ENCODE measurements around the gene LILRA5.
"Not testable (repeated sequence)": the region's sequence is repeated elsewhere in the genome, so short reads cannot be mapped to it uniquely, and the experiment has no call there.

The LILRA5 gene

GRCh38 chr19:54312436-54313377 is at the start of gene LILRA5:
LILRA5 (minus strand) TSS chr19:54313166; CDS start chr19:54313019, 147 bp downstream.
- no peak for DNase-seq

GRCh38 chr19:54361680-54362422 is 48.9 kb upstream of the LILRA5 start:
- DNase-seq = not testable (repeated sequence)

DNA sequence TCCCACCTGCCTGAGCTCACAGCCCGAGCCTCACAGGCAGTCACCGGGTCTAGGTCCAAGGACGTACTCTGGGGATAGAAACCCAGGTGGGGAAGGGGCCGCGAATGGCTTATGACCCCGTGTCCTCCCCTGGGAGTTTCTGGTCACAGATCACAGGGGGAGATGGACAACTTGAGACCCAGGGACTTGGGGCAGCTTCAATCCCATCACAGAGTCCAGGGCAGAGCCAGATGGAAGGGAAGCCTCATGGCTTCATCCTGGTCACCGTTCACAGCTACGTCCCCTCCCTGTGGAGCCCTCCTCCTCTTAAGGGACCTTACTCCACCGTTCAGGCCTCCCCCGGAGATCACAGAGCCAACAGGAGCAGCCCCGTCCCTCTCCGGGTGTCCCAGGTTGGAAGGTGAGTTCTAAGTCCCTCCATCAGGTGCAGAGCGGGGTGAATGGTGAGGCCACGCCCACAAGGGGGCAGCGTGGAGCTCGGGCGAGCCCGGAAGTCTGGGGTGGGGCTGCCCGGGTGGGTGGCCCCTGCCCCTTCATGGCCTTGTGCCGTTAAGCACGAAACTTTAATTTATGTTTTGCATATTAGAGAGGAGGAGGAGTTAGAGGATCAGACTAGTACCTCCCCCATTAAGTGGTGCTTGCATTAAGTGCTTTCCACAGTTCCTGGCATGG is 46.3 kb upstream of the LILRA5 start:
- peak; percentile 81 to 82 for DNase-seq

- DNase-seq = no peak
Measured at GRCh38 chr19:54357381-54357780, 44.4 kb upstream of the LILRA5 start.

DNA sequence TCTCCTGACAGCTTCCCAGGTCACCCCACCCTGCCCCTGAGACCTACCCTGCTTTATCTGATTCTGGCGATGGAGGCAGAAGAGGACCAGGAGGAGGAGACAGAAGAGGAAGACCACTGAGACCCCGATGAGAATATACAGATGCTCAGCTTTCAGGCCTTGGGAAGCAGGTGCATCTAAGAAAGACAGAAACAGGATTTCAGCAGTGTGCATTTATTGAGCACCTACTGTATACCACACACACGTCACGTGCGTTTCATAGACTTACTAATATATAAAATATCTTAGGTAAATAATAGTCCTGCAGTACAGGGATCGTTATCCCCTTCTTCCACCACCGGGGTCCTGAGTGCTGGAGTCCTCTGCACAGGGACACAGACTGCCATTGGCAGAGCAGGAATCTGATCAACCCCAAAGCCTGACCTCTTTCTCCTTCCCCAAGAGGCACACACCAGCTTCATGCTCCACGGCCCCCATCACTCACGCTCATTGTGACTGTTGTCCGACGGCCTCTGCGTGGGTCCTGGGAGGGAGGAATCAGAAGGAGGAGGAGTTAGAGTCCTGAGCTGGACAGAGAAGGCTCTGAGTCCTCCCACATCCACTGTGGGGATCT is 43.6 kb upstream of the LILRA5 start:
- no peak for DNase-seq

DNA sequence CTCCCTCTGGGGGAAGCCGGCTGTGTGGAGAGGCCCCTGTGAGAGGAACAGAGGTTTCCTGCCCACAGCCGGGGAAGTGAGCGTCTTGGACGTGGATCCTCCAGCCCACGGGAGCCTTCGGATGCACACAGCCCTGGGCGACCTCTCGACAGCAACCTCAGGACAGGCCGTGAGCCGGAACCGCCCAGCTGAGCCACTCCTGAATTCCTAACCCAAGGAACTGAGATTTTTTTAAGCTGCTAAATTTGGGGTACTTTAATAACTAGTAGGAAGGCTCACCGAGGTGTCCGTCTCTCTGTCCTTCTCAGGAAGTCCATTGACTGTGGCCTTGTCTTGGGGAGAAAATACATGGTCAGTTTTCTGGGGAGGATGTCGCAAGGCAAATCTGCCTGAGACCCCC is 42.7 kb upstream of the LILRA5 start:
- DNase-seq = no peak

GRCh38 chr19:54354761-54355160 is 41.8 kb upstream of the LILRA5 start:
- DNase-seq = no peak

DNA sequence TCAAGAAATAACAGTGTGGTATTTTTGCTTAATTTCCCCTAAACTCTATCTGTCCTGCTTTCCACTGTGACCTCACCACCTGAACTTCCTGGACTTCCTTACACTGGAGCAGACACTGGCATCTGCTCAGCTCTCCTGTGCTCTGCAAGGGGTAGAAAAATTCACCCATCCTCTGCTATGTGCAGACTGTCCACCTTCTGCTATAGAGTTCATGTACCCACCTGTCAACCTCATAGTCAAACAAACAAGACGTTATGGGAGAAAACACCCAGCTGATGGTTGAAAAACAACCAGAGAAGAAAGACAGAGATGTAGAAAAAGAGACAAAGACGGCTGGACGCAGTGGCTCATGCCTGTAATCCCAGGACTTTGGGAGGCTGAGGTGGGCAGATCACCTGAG is 39.6 kb upstream of the LILRA5 start:
- DNase-seq = no peak

DNA sequence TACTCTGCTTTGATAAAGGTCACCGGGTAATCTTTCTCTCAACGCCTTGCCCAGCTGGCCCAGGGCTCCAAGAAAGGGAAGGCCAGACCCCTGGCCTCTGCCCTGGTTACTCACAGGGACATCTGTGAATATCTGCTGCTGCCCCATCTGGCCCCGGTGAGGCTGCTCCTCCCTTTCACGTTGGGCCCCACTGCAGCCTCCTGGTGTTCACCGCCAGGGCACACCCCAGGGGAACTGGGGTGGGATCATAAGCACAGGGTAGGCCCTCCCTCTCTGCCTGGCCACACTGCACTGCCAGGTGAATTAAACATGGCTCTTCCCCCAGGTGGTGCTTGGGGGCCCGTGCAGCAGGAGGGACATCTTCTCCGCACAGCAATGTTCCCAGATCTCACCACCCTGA is 39.1 kb upstream of the LILRA5 start:
- DNase-seq = no peak

DNA sequence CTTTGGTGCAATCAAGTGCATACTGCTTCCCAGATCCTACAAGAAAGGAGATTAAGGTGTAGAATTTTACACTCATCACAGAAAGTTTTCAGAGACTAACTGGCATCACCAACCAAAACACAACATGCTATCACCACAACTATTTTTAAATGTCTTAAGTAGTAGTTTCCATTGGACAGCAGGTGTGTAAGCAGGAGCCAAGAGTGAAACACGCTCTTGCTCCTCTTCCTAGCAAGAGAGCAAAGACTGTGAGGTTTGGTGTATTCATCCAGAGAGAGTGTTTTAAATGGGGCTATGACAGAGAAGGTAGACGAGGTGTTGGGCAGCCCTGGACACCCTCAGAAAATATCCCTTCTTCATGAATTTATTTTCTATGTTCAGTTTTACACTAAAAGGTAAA is 38.5 kb upstream of the LILRA5 start:
- DNase-seq = no peak

DNA sequence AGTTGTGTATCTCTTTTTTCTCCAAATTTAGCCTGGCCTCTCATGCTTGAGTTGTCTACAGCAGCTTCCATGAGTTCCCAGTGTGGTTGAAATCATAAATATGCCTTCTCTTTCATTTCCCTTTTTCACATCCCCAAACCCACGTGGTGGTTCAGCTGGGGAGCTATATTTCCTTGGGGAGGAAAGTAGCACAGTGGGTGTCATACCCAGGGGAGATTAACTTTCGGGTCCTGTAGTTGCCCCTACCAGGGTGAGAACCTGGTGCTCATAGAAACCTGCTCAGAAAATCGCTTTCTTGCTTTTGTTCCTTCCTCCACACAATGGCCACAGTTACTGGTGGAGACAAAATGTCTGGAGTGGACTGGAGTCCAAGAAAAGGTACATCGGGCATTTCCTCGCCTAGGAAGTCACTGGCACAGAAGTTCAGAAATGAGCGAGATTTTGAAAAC is 33.0 kb upstream of the LILRA5 start:
- DNase-seq = no peak

GRCh38 chr19:54343868-54344267 is 30.9 kb upstream of the LILRA5 start:
- DNase-seq = no peak

DNA sequence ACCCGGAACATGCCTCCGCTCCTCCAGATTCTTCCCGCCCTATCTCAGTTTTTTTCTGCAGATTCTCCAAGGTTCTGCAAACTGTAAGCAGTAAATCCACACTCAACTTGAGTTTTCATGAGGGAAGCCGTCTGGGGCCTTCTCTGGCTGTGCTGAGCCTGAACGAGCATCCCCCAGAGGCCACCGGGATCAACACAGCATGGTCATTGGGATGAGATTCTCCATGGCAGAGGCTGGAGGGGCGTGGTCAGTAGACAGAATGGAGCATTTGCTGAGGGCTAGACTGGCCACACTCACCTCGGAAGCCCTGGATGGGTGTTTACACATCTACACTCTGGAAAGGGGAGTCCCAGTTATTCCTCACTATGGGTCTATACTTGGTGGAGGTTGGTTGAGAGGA is 28.3 kb upstream of the LILRA5 start:
- DNase-seq = no peak

GRCh38 chr19:54339646-54340358 is 26.8 kb upstream of the LILRA5 start:
- no peak for DNase-seq

DNA sequence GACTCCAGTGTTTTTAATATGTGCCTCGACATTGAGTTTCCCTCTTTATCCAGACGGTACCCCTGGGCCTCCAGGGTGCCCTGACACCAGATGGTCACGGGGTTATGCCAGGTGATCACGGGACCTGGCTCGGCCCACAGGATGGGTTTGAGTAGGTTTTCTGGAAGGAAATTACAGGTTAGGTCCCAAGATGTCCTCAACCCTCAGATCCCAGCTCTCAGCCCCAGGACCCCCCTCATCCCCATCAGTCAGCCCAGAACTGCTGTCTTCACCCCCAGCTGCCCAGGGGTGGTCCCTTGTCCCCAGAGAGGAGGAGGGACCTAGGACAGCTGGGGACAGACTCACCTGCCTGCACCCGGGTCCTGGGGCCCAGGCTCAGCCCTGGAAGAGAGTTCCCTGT is 25.6 kb upstream of the LILRA5 start:
- DNase-seq = no peak

DNA sequence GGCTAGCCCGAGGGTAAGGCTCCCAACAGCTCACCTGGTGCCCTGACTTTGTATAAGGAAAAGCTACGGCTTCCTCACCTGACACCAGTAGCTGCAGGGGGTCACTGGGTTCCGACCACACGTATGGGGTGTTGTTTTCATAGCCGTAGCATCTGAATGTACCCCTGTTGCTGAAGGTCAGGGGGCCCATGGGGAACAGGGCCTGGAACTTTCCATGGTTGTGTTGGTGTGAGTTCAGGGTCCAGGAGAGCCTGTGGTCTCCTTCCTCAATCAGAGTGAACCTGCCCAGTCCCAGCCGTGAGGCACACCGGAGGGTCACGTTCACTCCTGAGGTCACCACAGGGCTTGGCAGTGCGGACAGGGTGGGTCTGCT is 24.9 kb upstream of the LILRA5 start:
- no peak for DNase-seq

DNA sequence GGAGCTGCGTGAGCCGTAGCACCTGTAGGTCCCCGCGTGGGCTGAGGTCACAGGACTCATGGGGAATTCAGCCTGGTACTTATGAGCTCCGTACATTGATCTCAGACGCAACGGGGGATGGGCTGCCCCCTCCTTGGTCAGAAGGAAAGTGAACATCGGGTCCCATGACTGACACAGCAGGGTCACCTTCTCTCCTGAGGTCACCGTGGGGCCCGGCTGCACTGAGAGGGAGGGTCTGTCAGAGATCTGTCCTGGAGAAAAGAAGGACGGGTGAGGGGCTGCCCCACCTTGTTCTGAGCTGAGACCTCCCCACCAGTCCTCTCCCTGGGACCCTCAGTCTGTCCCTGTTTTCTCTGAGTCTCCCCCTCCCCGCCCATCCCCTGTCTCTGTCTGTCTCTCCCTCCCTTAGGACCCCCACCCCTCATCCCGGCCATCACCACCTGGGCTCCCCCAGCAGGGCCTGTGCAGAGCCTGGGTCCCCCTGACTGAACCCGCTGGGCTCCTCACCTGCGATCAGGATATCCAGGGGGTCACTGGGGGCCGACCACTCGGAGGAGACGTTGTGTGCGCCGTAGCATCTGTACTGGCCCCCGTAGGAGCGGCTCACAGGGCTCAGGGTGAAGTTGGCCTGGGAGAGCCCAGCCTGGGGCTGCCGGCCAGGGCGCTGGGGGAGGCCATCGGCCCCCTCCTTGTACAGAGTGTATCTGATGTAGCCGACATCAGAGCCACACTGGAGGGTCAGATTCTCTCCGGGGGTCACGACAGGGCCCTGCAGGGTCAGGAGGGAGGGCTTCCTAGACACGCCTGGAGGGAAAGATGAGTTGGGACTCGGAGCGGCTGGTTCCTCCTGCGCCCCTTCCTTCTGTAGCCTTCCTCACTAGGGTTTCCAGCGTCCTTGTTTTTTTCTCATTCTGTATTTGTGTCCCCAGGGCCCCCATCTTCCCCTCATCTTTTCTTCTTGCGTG is 24.2 kb upstream of the LILRA5 start:
- no peak for DNase-seq

DNA sequence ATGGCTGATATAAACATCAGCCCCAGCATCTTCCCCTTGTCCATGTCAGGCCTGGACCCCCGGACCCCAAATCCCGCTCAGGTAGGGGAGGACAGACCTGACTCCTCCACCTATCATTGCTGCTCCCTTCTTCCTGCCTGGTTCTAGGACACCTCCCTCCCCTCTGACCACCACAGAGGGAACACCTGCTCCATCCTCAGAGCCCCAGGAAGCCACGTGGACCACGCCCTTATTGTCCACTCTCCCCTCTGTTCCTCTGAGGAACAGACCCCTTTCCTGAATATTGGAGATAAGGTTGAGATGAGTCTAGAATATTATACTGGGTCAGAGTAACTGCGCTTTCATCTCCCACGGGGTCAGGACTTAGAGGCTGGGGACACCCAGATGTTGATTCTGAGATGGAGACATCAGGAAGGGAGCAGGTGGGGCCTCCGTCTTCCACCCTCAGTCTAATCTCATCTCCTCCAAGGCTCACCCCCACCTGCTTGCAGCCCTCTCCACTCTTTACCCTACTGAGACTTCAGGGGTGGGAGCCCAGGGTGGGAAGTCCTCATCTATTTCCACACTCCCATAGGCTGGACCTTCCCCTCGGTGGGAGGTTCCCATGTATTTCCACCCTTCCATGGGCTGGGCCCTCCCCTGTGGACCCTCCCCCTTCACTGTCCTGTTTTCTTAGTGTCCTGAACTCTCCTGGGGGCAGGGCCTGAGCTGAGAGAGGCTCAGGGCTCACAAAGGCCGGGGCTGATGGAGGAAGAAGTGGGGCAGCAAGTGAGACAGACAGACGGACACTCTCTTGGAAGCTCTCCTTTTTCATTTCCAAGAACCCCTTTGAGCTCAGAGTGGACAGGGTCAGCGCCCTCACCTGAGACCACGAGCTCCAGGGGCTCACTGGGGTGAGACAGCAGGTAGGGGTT is 23.3 kb upstream of the LILRA5 start:
- no peak for DNase-seq

- DNase-seq = no peak
Measured at GRCh38 chr19:54335164-54335563, 22.2 kb upstream of the LILRA5 start.
